ENCODE data around the gene PEX14. TPM values are rescaled to one million over a fixed set of nuclear protein-coding genes. Genes with fewer than 3 reads are reported as not detected.

PEX14 gene
- total and polyA plus RNA-seq, 2 experiments from 2014 or later = 17.6 to 19.6 TPM

DNA sequence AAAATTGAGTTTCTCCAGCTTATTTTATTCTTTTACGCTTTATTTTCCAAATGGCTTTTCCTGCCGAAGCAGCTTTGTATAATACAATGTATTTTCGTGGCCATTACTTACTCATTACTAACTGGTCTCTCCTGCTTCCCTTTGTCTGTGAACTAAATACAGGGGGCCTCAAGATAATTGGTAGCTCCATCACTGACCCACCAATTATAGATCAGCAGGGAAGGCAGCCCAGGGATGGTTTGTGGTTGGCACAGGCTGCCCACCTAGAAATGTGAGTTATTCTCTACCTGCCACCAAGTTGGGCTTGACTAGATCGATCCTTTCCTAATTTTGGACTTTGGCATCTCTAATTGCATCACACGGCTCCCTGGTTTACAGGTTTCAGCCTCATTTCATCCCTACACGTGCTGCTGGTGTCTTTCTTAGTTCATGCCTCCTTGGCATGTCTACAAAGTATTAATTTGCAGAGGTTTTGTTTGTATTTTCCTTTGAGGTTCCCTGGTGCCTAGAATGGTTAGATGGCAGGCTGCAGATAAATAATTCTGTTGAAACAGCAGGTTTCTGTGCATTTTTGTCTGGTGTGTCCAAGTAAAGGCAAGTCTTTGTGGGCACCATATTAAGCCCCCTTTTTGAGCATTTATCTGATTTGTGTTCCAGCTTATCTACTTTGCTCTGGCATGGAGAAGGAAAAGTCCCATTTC lies 35.2 kb downstream of the PEX14 start:
- no peak overlapping the region for H3K27ac Mint-ChIP-seq
- H3K9me3 Mint-ChIP-seq = no peaks in the 10 kb centered on the region
- H3K27ac ChIP-seq (ENCODE audit: low read depth) = no peak overlapping the region
- ATAC-seq (no peak), DNase-seq (ENCODE audit: low spot score) (no peak)
- peaks cover 60% of the 10 kb centered on the region for H3K79me2 ChIP-seq (replicated peaks; ENCODE audit: insufficient read depth)
- H3K4me3 ChIP-seq = no peak overlapping the region
- no peak overlapping the region for H2AFZ ChIP-seq
- H3K9me2 ChIP-seq (ENCODE audit: insufficient read depth) = no peaks in the 10 kb centered on the region
- H3K27me3 Mint-ChIP-seq (ENCODE audit: insufficient read depth, low read depth, poor library complexity) = peaks cover 7% of the 10 kb centered on the region
- no peaks in the 10 kb centered on the region for H3K36me3 ChIP-seq (ENCODE audit: insufficient read depth)
- H3F3A ChIP-seq (replicated peaks; ENCODE audit: low read depth) = no peaks in the 10 kb centered on the region; the same call in 1 of the 2 replicates
- no peaks in the 10 kb centered on the region for H3K27me3 ChIP-seq (ENCODE audit: insufficient read depth)
- peaks cover 37% of the 10 kb centered on the region for H3K4me1 ChIP-seq (ENCODE audit: insufficient read depth)
- H3K36me3 Mint-ChIP-seq (ENCODE audit: low read depth) = no peaks in the 10 kb centered on the region
- peaks cover 51% of the 10 kb centered on the region for H3K4me1 Mint-ChIP-seq
- no peak overlapping the region for H3K4me2 ChIP-seq
- H3K4me3 Mint-ChIP-seq = no peak overlapping the region
- TF ChIP-seq STAT1 (IDR thresholded peaks at IDR 0.05; ENCODE audit: unreplicated experiment) (no peak), EZH2phosphoT487 (IDR thresholded peaks at IDR 0.05; ENCODE audit: unreplicated experiment) (no peak), ZNF114 (CRISPR knock-in tag; IDR thresholded peaks at IDR 0.05) (no peak), CREB1 (CRISPR knock-in tag; IDR thresholded peaks at IDR 0.05; ENCODE audit: low read depth) (no peak), POLR2AphosphoS5 (IDR thresholded peaks at IDR 0.05; ENCODE audit: low read depth) (no peak), NANOG (IDR thresholded peaks at IDR 0.05; ENCODE audit: borderline replicate concordance) (no peak), JUNB (IDR thresholded peaks at IDR 0.05; ENCODE audit: unreplicated experiment) (no peak)
- TF ChIP-seq, protein P1, sequence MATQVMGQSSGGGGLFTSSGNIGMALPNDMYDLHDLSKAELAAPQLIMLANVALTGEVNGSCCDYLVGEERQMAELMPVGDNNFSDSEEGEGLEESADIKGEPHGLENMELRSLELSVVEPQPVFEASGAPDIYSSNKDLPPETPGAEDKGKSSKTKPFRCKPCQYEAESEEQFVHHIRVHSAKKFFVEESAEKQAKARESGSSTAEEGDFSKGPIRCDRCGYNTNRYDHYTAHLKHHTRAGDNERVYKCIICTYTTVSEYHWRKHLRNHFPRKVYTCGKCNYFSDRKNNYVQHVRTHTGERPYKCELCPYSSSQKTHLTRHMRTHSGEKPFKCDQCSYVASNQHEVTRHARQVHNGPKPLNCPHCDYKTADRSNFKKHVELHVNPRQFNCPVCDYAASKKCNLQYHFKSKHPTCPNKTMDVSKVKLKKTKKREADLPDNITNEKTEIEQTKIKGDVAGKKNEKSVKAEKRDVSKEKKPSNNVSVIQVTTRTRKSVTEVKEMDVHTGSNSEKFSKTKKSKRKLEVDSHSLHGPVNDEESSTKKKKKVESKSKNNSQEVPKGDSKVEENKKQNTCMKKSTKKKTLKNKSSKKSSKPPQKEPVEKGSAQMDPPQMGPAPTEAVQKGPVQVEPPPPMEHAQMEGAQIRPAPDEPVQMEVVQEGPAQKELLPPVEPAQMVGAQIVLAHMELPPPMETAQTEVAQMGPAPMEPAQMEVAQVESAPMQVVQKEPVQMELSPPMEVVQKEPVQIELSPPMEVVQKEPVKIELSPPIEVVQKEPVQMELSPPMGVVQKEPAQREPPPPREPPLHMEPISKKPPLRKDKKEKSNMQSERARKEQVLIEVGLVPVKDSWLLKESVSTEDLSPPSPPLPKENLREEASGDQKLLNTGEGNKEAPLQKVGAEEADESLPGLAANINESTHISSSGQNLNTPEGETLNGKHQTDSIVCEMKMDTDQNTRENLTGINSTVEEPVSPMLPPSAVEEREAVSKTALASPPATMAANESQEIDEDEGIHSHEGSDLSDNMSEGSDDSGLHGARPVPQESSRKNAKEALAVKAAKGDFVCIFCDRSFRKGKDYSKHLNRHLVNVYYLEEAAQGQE (IDR thresholded peaks at IDR 0.05; ENCODE audit: unreplicated experiment) = no peak
- TF ChIP-seq, protein P2, sequence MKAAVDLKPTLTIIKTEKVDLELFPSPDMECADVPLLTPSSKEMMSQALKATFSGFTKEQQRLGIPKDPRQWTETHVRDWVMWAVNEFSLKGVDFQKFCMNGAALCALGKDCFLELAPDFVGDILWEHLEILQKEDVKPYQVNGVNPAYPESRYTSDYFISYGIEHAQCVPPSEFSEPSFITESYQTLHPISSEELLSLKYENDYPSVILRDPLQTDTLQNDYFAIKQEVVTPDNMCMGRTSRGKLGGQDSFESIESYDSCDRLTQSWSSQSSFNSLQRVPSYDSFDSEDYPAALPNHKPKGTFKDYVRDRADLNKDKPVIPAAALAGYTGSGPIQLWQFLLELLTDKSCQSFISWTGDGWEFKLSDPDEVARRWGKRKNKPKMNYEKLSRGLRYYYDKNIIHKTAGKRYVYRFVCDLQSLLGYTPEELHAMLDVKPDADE (IDR thresholded peaks at IDR 0.05) = no peak
- H4K20me1 ChIP-seq (replicated peaks; ENCODE audit: insufficient read depth) = peaks cover 10% of the 10 kb centered on the region

All from GM23338 (cell line).